ENCODE data around the gene BCL7B. TPM values are rescaled to one million over a fixed set of nuclear protein-coding genes. Genes with fewer than 3 reads are reported as not detected.

The BCL7B gene
- total RNA-seq, 4 donors from 2014 or later = 104 to 144 (median 108) TPM

- H3K27ac ChIP-seq = peak overlapping the region in 1 of 4 donors; percentile 55
- H3K4me3 ChIP-seq = no peak overlapping the region
- no peak for TF ChIP-seq POLR2A (IDR thresholded peaks at IDR 0.05)
- no peak for TF ChIP-seq EP300 (IDR thresholded peaks at IDR 0.05)
- TF ChIP-seq POLR2AphosphoS5 (IDR thresholded peaks at IDR 0.05) = no peak
- TF ChIP-seq CTCF (IDR thresholded peaks at IDR 0.05) = no peak
- H3K36me3 ChIP-seq = peaks cover 0 to 82% of the 10 kb centered on the region in 2 donors
- no peaks in the 10 kb centered on the region for H3K9me3 ChIP-seq
- no peak for ATAC-seq
- 40 to 49% methylated on average over 8 of the region's 8 CpGs for WGBS, 2 donors (ENCODE audit: low coverage in 1 of 2)
- H3K27me3 ChIP-seq = no peaks in the 10 kb centered on the region
- H3K4me1 ChIP-seq = peaks cover 0 to 81% (median 4%) of the 10 kb centered on the region in 3 donors
These were observed 45.3 kb downstream of the BCL7B start for GRCh38 chr7:73512018-73512780.

- ATAC-seq = no peak
- H3K4me1 ChIP-seq = peaks cover 0 to 58% (median 0%) of the 10 kb centered on the region in 3 donors
- TF ChIP-seq POLR2A (IDR thresholded peaks at IDR 0.05) = no peak
- H3K9me3 ChIP-seq = no peaks in the 10 kb centered on the region
- no peaks in the 10 kb centered on the region for H3K27me3 ChIP-seq
- no peak overlapping the region for H3K4me3 ChIP-seq
- peaks cover 0 to 83% of the 10 kb centered on the region in 2 donors for H3K36me3 ChIP-seq
- 80 to 86% methylated on average over 3 to 4 of the region's 5 CpGs for WGBS, 2 donors (ENCODE audit: low coverage in 1 of 2)
- H3K27ac ChIP-seq = no peak overlapping the region
These were observed 48.0 kb downstream of the BCL7B start for GRCh38 chr7:73509463-73509862.

- TF ChIP-seq EP300 (IDR thresholded peaks at IDR 0.05) (no peak), CTCF (IDR thresholded peaks at IDR 0.05) (no peak), POLR2AphosphoS5 (IDR thresholded peaks at IDR 0.05) (no peak), POLR2A (IDR thresholded peaks at IDR 0.05) (no peak)
- peaks cover 0 to 86% of the 10 kb centered on the region in 2 donors for H3K36me3 ChIP-seq
These were observed 49.9 kb downstream of the BCL7B start for GRCh38 chr7:73507556-73507955.

GRCh38 chr7:73504920-73505319 lies 52.6 kb downstream of the BCL7B start:
- WGBS, 2 donors (ENCODE audit: low coverage in 1 of 2) = 100% methylated on average over 1 of the region's 1 CpG
- no peak for ATAC-seq
- H3K27me3 ChIP-seq = no peaks in the 10 kb centered on the region
- H3K4me1 ChIP-seq = peaks cover 0 to 14% (median 0%) of the 10 kb centered on the region in 3 donors
- H3K36me3 ChIP-seq = peaks cover 0 to 100% of the 10 kb centered on the region in 2 donors
- TF ChIP-seq CTCF (IDR thresholded peaks at IDR 0.05) (no peak), POLR2AphosphoS5 (IDR thresholded peaks at IDR 0.05) (no peak), POLR2A (IDR thresholded peaks at IDR 0.05) (no peak), EP300 (IDR thresholded peaks at IDR 0.05) (no peak)
- no peaks in the 10 kb centered on the region for H3K9me3 ChIP-seq
- H3K27ac ChIP-seq = no peak overlapping the region
- no peak overlapping the region for H3K4me3 ChIP-seq

More at GRCh38 chr7:73507556-73507955, 49.9 kb downstream of the BCL7B start:
- 88% methylated on average over 2 of the region's 2 CpGs; no CpG with 5 or more reads in 1 of the 2 donors for WGBS, 2 donors (ENCODE audit: low coverage in 1 of 2)
- Histone ChIP-seq H3K27ac (no peak overlapping the region), H3K27me3 (no peaks in the 10 kb centered on the region), H3K9me3 (no peaks in the 10 kb centered on the region), H3K4me3 (no peak overlapping the region), H3K4me1 (peaks cover 0 to 39% (median 0%) of the 10 kb centered on the region in 3 donors)
- ATAC-seq = no peak

GRCh38 chr7:73504017-73504416 lies 53.5 kb downstream of the BCL7B start:
- Histone ChIP-seq H3K9me3 (no peaks in the 10 kb centered on the region), H3K27me3 (no peaks in the 10 kb centered on the region), H3K4me1 (peaks cover 0 to 8% (median 0%) of the 10 kb centered on the region in 3 donors), H3K27ac (no peak overlapping the region), H3K4me3 (no peak overlapping the region), H3K36me3 (peaks cover 0 to 100% of the 10 kb centered on the region in 2 donors)
- WGBS, 2 donors (ENCODE audit: low coverage in 1 of 2) = no CpG with 5 or more reads among the region's 2 CpGs
- ATAC-seq = no peak
- TF ChIP-seq CTCF (IDR thresholded peaks at IDR 0.05) = no peak

Data from gastroesophageal sphincter (tissue), 4 donors.